Activated B cell treated with CpG ODN at 0.5 μM for 24 hours (primary cell): Measurements from ENCODE around the gene KLHL22. TPM values are rescaled to one million over a fixed set of nuclear protein-coding genes. Genes with fewer than 3 reads are reported as not detected.

Source experiments
- ATAC-seq: fragments of 200-7000 bp; cut with Tn5 transposase; one replicate; pipeline ENCODE4 v1.10.0; 2021; ENCODE audit warnings: low read depth, mild to moderate bottlenecking, moderate library complexity
- CTCF ChIA-PET: fragments of 350-600 bp; sonication (Branson Sonifier 250); formaldehyde crosslinking; loops from one replicate; lab custom pipeline; 2021; ENCODE audit warnings: antibody characterized with exemption; lab: Charles Lee
- POLR2A ChIA-PET: fragments of 350-600 bp; sonication (Branson Sonifier 250); formaldehyde crosslinking; loops from one replicate; lab custom pipeline; 2021; ENCODE audit warnings: antibody characterized with exemption; lab: Charles Lee
- DNase-seq: peaks from one replicate; pipeline ENCODE4 v3.0.0; 2022
- H3K27ac Mint-ChIP-seq: one replicate; pipeline ENCODE4 v1.8.0; 2020; ENCODE audit warnings: mixed read lengths
- H3K27me3 Mint-ChIP-seq: one replicate; pipeline ENCODE4 v1.8.0; 2021; ENCODE audit warnings: mixed read lengths
- H3K36me3 Mint-ChIP-seq: one replicate; pipeline ENCODE4 v1.8.0; 2021; ENCODE audit warnings: low read depth, mixed read lengths
- H3K4me1 Mint-ChIP-seq: one replicate; pipeline ENCODE4 v1.8.0; 2021; ENCODE audit warnings: mixed read lengths
- H3K4me3 Mint-ChIP-seq: one replicate; pipeline ENCODE4 v1.8.0; 2020; ENCODE audit warnings: mild to moderate bottlenecking, mixed read lengths
- H3K9me3 Mint-ChIP-seq: one replicate; pipeline ENCODE4 v1.8.0; 2020; ENCODE audit warnings: mixed read lengths
- intact Hi-C: fragments of 100-400 bp; cut with micrococcal nuclease; formaldehyde crosslinking; loops from one replicate; pipeline ENCODE4 v1.15.1; 2024
- total RNA-seq: library from RNA; stranded (reverse); gene quantifications from 2 replicates; pipeline ENCODE4 v1.2.3, GENCODE V29; 2022
- TF ChIP-seq, protein P1 (sequence below): fragments of 200-600 bp; IDR thresholded peaks from one replicate; pipeline ENCODE4 v1.8.0; 2022; ENCODE audit warnings: antibody characterized with exemption, mild to moderate bottlenecking

KLHL22 gene
- total RNA-seq, 1 donor from 2014 or later, result 26.1 TPM

- H3K4me3 Mint-ChIP-seq, result no peak overlapping the region
- ATAC-seq (no peak), DNase-seq (no peak)
- TF ChIP-seq, protein P1, sequence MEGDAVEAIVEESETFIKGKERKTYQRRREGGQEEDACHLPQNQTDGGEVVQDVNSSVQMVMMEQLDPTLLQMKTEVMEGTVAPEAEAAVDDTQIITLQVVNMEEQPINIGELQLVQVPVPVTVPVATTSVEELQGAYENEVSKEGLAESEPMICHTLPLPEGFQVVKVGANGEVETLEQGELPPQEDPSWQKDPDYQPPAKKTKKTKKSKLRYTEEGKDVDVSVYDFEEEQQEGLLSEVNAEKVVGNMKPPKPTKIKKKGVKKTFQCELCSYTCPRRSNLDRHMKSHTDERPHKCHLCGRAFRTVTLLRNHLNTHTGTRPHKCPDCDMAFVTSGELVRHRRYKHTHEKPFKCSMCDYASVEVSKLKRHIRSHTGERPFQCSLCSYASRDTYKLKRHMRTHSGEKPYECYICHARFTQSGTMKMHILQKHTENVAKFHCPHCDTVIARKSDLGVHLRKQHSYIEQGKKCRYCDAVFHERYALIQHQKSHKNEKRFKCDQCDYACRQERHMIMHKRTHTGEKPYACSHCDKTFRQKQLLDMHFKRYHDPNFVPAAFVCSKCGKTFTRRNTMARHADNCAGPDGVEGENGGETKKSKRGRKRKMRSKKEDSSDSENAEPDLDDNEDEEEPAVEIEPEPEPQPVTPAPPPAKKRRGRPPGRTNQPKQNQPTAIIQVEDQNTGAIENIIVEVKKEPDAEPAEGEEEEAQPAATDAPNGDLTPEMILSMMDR, result no peak
- H3K4me1 Mint-ChIP-seq, result peaks cover 26% of the 10 kb centered on the region
- POLR2A ChIA-PET, result no interaction called here
- peaks cover 30% of the 10 kb centered on the region for H3K27me3 Mint-ChIP-seq
- CTCF ChIA-PET, result no interaction called here
- intact Hi-C loops, result no loop called here
- H3K36me3 Mint-ChIP-seq, result no peaks in the 10 kb centered on the region
- no peak overlapping the region for H3K27ac Mint-ChIP-seq
- H3K9me3 Mint-ChIP-seq, result no peaks in the 10 kb centered on the region
Observed at GRCh38 chr22:20427104-20427944, 68.3 kb downstream of the KLHL22 start.

DNA sequence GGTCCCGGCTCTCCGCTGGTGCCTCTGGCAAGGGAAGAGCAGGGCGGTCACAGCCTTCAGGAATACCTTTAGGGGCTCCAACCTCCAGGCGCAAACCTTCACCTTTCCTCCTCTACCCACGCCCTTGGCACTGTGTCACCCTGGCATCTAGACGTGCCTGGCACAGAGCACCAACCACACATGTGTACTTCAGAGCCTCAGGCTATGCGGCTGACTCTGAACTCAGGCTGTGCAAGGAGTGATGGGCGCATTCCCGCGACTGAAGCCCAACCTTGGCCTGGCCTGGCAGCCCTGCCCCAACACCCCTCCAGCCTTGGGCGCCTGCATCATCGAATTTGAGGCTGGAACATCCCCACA lies 69.4 kb downstream of the KLHL22 start:
- no peaks in the 10 kb centered on the region for H3K9me3 Mint-ChIP-seq
- ATAC-seq, result no peak
- TF ChIP-seq, protein P1, result no peak
- H3K27ac Mint-ChIP-seq, result no peak overlapping the region
- no peak for DNase-seq
- H3K27me3 Mint-ChIP-seq, result peaks cover 24% of the 10 kb centered on the region
- H3K4me3 Mint-ChIP-seq, result no peak overlapping the region
- intact Hi-C loops, result no loop called here
- H3K4me1 Mint-ChIP-seq, result peaks cover 22% of the 10 kb centered on the region
- ChIA-PET POLR2A (interaction anchor here (0.7 kb wide), 1 partner anchor 22 kb away, joined by 3 read pairs; no protein-coding TSS in a partner anchor), CTCF (no interaction called here)
- no peaks in the 10 kb centered on the region for H3K36me3 Mint-ChIP-seq

DNA sequence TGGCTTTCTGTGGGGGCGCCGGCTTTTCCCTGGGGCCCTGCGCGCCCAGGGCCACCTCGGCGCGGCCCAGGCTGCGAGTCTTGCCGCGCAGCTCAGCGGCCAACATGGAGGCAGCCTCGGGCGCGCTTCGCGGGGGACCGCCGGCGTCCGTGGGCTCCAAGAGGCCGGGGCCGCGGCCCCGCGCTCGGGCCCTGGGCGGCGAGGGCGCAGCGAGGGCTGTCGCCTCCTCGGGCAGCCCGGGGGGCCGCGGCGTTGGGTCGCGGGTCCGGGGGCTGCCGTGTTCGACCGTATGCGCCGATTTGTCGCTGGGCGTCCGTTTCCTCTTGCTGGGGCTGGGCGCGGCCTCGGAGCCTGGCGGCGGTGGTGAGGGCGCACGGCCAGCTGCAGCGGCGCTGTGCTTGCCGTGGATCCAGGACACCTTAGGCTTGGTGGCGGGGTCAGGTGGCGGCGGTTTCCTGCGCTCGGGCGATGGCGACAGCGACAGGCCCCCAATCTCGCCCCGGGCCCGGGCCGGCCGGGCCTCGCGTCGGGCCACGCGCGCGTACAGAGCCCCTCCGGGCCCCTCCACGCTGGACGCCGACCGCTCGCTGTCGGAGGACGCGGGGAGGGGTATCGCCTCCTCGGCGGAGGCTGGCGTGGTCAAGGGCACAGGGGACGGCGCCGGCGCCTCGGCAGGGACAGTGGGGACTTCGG lies 69.9 kb downstream of the KLHL22 start:
- Mint-ChIP-seq H3K27ac (no peak overlapping the region), H3K4me1 (peaks cover 19% of the 10 kb centered on the region), H3K36me3 (no peaks in the 10 kb centered on the region), H3K27me3 (peaks cover 22% of the 10 kb centered on the region), H3K9me3 (no peaks in the 10 kb centered on the region), H3K4me3 (no peak overlapping the region)
- intact Hi-C loops, result no loop called here
- ChIA-PET CTCF (no interaction called here), POLR2A (no interaction called here)
- TF ChIP-seq, protein P1, result no peak
- ATAC-seq (no peak), DNase-seq (no peak)

- POLR2A ChIA-PET, result no interaction called here
- intact Hi-C loops, result no loop called here
- ATAC-seq, result no peak
- TF ChIP-seq, protein P1, result no peak
- no peaks in the 10 kb centered on the region for H3K36me3 Mint-ChIP-seq
- H3K27ac Mint-ChIP-seq, result no peak overlapping the region
- H3K27me3 Mint-ChIP-seq, result peaks cover 22% of the 10 kb centered on the region
- peaks cover 13% of the 10 kb centered on the region for H3K4me1 Mint-ChIP-seq
- CTCF ChIA-PET, result no interaction called here
- DNase-seq, result no peak
- no peaks in the 10 kb centered on the region for H3K9me3 Mint-ChIP-seq
- no peak overlapping the region for H3K4me3 Mint-ChIP-seq
Observed at GRCh38 chr22:20424932-20425565, 70.5 kb downstream of the KLHL22 start.

GRCh38 chr22:20424568-20424931 lies 71.0 kb downstream of the KLHL22 start:
- DNase-seq, result no peak
- intact Hi-C loops, result no loop called here

More at GRCh38 chr22:20424568-20424931, 71.0 kb downstream of the KLHL22 start:
- ChIA-PET CTCF (no interaction called here), POLR2A (no interaction called here)
- H3K27ac Mint-ChIP-seq, result no peak overlapping the region
- peaks cover 12% of the 10 kb centered on the region for H3K4me1 Mint-ChIP-seq
- H3K36me3 Mint-ChIP-seq, result no peaks in the 10 kb centered on the region
- H3K27me3 Mint-ChIP-seq, result peaks cover 22% of the 10 kb centered on the region
- H3K9me3 Mint-ChIP-seq, result no peaks in the 10 kb centered on the region
- TF ChIP-seq, protein P1, result no peak
- no peak overlapping the region for H3K4me3 Mint-ChIP-seq
- no peak for ATAC-seq
